22Rv1 (cell line): ENCODE data around the gene ZNF654.
"Not testable (repeated sequence)": the region's sequence is repeated elsewhere in the genome, so short reads cannot be mapped to it uniquely, and the experiment has no call there.

ENCODE experiments used
- H3K27ac ChIP-seq: fragments of 450-650 bp; 2 replicates; pipeline ENCODE4 v1.5.1; 2017
- CTCF ChIP-seq: fragments of 450-650 bp; IDR thresholded peaks from 2 replicates; pipeline ENCODE4 v1.5.1; 2017; ENCODE audit warnings: mild to moderate bottlenecking
- ZFX ChIP-seq: fragments of 450-650 bp; IDR thresholded peaks from 2 replicates; pipeline ENCODE4 v1.6.1; 2017; ENCODE audit warnings: antibody characterized with exemption, borderline replicate concordance

The ZNF654 gene

DNA sequence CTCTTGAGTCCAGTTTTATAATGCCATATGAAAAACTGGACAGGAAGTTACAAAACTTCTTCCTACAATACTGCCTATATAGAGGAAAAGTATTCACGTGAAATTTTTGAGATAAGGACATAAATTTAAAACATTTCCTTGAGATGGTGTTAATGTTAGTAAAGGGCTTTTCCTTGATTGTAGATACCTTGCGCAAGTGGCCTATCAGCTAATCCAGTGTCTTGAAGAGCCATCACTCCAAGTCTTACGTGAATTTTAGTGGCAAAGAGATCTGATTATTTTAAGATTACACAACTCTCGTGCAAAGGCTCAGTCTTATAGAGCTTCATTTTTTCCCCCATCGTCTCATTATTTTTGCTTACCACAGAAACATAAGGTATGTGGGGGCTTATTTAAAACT lies 109.1 kb downstream of the ZNF654 start:
- H3K27ac ChIP-seq = no peak overlapping the region
- no peak for TF ChIP-seq CTCF
- no peak for TF ChIP-seq ZFX

DNA sequence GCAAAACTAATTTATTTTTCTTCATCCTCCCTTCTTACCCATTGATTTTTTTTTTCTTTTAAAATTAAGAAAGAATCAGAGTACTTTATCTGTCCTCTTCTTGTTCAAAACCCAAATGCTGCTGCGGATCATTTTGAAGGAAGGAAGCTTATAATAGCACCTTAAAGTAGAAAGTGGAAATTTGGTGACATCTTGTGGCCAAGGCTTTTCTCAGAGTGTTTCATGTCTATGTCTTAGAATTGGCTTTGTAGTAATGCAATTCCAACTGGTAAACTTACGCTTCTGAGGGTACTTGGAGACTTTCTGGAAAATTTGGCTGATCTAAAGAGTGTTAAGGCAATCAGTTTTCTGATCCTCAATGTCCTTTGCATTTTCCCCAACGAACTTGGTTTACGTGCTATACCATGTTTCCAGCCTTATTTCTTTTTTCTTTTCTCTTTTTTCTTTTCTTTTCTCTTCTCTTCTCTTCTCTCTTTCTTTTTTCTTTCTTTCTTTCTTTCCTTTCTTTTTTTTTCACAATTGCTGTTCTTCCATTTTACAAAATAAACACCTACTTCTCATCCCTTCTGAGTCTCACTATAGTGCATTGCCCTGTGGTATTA lies 121.4 kb downstream of the ZNF654 start:
- TF ChIP-seq ZFX = no peak
- TF ChIP-seq CTCF = peak; percentile 56
- H3K27ac ChIP-seq = no peak overlapping the region

DNA sequence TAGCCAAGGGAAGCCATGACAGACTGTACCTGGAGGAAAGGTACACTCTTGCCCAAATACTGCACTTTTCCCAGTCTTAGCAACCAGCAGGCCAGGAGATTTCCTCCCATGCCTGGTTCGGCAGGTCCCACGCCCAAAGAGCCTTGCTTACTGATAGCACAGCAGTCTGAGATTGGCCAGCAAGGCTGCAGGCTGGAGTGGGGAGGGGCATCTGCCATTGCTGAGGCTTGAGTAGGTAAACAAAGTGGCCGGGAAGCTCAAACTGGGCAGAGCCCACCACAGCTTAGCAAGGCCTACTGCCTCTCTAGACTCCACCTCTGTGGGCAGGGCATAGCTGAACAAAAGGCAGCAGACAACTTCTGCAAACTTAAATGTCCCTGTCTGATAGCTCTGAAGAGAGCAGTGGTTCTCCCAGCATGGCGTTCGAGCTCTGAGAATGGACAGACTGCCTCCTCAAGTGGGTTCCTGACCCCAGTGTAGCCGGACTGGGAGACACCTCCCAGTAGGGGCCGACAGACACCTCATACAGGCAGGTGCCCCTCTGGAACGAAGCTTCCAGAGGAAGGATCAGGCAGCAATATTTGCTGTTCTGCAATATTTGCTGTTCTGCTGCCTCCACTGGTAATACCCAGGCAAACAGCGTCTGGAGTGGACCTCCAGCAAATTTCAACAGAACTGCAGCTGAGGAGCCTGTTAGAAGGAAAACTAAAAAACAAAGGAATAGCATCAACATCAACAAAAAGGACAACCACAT lies 123.3 kb downstream of the ZNF654 start:
- H3K27ac ChIP-seq = not testable (repeated sequence)

DNA sequence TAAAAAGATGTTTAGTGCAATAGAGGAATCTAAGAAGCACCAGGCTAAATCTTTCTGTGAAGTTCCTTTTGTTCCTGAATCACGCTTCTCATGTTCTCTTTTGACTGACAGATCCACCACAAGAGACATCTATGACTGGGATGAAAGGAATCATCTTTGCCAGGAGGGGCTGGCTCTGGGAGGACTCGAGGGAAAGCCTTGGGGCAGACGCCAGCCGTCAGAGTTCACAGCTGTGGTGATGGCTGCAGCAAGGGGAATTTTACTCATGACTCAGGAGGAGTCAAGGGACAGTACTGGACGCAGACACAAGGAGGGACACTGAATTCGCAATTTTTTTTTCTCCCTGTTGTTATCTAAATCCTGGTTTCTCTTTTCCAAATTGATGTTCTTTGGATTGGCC lies 129.4 kb downstream of the ZNF654 start:
- no peak overlapping the region for H3K27ac ChIP-seq
- TF ChIP-seq ZFX = no peak
- TF ChIP-seq CTCF = no peak

GRCh38 chr3:88189361-88189810 lies 130.3 kb downstream of the ZNF654 start:
- H3K27ac ChIP-seq = no peak overlapping the region
- no peak for TF ChIP-seq ZFX
- TF ChIP-seq CTCF = no peak

DNA sequence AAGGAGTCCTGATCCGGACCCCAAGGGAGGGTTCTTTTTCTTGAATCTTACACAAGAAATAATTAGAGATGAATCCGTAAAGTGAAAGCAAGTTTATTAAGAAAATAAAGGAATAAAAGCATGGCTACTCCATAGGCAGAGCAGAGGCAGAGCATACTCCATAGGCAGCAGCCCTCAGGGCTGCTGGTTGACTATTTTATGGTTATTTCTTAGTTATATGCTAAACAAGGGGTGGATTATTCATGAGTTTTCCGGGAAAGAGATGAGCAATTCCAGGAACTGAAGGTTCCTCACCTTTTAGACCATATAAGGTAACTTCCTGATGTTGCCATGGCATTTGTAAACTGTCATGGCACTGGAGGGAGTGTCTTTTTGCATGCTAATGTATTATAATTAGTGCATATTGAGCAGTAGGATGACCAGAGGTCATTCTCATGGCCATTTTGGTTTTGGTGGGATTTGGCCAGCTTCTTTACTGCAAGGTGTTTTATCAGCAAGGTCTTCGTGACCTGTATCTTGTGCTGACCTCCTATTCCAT lies 132.9 kb downstream of the ZNF654 start:
- H3K27ac ChIP-seq = no peak overlapping the region
- no peak for TF ChIP-seq CTCF

DNA sequence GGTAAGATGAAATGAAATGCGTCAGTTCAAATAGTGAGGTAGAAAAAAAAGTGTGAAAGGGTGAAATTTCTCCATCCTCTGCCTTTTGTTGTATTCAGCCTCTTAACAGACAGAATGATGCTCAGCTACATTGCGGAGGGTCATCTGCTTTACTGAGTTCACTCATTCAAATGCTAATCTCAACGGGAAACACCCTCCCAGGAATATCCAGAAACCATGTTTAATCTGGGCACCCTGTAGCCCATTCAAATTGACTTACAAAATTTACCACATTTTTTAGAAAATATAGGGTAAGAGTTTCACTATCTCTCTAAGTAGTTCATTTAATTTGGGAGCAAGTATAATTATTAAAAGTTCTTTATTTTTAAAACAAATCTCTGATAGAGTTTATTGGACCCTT lies 133.6 kb downstream of the ZNF654 start:
- TF ChIP-seq ZFX (no peak), CTCF (no peak)
- H3K27ac ChIP-seq = no peak overlapping the region
